ENCODE data around the gene RGS7.
"Not testable (repeated sequence)": the region's sequence is repeated elsewhere in the genome, so short reads cannot be mapped to it uniquely, and the experiment has no call there.

The RGS7 gene

DNA sequence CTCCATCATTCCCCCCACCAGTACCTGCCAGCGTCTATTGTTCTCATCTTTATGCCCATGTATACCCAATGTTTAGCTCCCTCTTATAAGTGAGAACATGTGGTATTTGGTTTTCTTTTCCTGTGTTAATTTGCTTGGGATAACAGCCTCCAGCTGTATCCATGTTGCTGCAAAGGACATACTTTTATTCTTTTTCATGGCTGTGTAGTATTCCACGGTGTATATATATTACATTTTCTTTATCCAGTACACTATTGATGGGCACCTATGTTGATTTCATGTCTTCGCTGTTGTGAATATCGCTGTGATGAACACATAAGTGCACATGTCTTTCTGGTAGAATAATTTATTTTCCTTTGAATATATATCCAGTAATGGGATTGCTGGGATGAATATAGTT, 431.7 kb downstream of the RGS7 start:
- TF ChIP-seq, protein P1, sequence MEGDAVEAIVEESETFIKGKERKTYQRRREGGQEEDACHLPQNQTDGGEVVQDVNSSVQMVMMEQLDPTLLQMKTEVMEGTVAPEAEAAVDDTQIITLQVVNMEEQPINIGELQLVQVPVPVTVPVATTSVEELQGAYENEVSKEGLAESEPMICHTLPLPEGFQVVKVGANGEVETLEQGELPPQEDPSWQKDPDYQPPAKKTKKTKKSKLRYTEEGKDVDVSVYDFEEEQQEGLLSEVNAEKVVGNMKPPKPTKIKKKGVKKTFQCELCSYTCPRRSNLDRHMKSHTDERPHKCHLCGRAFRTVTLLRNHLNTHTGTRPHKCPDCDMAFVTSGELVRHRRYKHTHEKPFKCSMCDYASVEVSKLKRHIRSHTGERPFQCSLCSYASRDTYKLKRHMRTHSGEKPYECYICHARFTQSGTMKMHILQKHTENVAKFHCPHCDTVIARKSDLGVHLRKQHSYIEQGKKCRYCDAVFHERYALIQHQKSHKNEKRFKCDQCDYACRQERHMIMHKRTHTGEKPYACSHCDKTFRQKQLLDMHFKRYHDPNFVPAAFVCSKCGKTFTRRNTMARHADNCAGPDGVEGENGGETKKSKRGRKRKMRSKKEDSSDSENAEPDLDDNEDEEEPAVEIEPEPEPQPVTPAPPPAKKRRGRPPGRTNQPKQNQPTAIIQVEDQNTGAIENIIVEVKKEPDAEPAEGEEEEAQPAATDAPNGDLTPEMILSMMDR (IDR thresholded peaks at IDR 0.05) = no peak
- H3K4me3 ChIP-seq = no peak overlapping the region
- H3K27ac ChIP-seq = no peak overlapping the region
- DNase-seq (ENCODE audit: low spot score) = no peak

DNA sequence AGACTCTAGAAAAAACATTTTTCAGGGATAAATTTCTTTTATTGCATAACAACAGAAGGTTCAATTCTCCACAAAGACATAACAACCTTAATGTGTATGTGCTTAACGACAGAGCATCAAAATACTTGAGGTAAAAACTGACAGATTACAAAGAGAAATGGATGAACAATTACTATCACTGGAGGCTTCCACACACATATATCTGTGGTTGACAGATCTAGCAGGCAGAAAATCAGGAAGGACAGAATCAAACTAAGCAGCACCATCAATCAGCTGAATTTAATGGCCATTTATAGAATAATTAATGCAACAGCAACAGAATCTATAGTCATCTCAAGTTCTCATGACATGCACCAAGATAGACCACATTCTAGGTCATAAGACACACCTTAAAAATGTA, 439.0 kb downstream of the RGS7 start:
- no peak for DNase-seq (ENCODE audit: low spot score)
- Histone ChIP-seq H3K27ac (no peak overlapping the region), H3K4me3 (no peak overlapping the region)
- TF ChIP-seq, protein P1 (IDR thresholded peaks at IDR 0.05) = no peak

DNA sequence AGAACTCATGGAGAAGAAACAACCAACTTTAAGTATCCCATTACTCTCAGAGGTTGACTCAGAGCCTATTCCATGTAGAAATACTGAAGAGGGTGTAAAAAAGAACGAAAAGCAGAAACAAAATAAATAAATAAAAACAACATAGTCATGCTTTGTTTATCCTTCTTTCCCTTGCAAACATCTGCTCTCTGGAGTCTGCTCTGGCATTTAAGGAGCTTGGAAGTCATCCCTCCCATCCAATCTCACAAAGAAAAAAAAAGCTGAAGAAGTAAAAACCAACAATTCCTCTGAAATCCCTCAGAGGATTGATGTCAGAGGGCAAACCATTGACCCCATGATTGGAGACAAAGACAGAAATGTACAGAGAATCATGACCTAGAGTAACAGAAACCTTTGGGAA, 442.5 kb downstream of the RGS7 start:
- no peak for DNase-seq (ENCODE audit: low spot score)
- TF ChIP-seq, protein P1 (IDR thresholded peaks at IDR 0.05) = no peak
- Histone ChIP-seq H3K4me3 (no peak overlapping the region), H3K27ac (no peak overlapping the region)

DNA sequence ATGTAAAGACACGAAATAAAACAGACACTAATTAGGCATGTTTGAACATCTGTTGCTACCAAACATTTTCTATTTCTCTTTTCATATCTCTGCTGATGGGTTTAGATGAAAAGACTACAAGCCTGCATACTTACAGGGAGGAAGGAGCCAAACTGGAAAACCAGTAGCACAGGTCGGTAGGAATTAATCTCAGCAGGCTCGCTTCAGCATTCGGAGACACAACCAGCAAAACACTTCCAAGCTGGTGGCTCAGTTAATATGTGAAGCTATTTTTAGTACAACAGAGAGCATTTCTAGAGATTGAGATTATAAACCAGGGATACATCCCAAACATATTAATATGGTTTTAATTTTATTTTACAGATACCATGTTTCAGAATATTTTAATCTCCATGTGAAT, 444.2 kb downstream of the RGS7 start:
- no peak for DNase-seq (ENCODE audit: low spot score)
- no peak overlapping the region for H3K27ac ChIP-seq
- TF ChIP-seq, protein P1 (IDR thresholded peaks at IDR 0.05) = no peak
- no peak overlapping the region for H3K4me3 ChIP-seq

DNA sequence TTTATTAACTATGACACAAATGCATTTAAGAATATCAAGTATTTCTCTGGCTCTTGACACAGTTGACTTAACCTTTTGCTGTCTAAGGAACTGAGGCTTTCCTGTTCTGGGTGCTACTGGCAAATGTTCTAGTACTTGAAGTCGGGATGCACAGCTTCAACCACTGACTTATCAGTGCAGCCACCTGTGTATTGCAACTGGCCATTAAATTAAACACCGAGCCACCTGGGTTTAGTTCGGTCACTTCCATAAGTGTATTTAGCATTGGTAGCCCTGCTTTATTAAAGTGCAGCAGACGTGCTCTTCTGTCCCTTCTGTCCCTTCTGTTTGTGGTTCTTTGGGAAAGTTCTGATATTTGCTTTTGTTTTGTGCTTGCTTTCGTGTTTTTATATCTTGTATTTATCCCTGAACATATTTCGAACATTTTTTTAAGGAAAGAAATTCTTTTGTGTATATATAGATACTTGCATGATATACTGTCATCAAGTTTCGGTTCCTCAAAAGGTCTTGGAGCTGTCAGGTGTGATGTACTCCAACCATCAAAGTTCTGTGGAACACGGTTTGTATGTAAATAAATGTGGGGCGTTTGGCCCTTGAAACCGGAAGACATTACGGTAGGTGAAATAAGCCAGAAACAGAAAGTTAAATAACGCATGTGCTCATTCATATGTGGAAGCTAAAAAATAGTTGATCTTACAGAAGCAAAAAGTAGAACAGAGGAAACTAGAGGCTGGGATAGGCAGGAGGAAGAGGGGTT, 447.1 kb downstream of the RGS7 start:
- DNase-seq (ENCODE audit: low spot score) = no peak
- TF ChIP-seq, protein P1 (IDR thresholded peaks at IDR 0.05) = no peak
- no peak overlapping the region for H3K4me3 ChIP-seq
- H3K27ac ChIP-seq = no peak overlapping the region

DNA sequence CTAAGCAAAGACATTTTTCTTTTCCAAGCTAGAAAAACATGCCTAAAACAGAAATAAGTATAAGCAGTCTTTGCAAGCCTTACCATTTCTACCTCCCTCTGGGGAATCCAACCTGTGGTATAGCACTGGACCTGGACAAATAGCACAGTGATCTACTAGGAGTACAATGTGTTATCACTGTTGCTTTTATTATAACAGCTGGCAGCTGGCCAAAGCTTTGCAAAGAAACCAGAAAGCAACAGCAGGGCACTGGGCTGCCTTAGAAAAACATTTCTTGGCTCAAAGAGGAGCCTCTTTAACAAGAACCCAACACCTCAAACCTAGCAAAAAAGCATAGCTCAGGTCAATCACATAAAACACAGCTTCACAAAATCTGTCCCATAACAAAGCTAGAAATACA, 450.5 kb downstream of the RGS7 start:
- TF ChIP-seq, protein P1 (IDR thresholded peaks at IDR 0.05) = no peak
- no peak for DNase-seq (ENCODE audit: low spot score)

DNA sequence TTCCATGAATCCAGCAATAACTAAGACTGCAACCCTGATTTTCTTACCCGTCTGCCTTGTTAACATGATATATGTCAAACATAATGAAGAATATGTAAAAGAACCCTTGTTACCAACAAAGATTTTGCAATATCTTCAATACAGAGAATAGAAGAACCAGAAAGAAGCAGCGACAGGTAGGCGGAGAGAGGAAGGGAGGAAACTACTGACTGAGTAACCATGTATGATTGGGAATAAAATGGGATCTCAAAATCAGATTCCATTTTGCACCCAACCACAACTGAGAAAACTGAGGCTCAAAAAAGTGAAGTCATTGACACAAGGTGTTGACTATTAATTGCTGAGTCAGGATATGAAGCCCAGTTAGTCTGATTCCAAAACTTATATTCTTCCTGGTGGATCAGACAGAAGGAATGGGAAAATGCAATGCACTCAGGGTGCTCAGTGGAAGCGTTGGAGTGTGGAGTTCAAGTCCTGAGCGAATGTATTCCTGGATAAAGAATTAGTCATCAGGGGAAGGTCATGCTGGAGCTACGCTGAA, 451.7 kb downstream of the RGS7 start:
- Histone ChIP-seq H3K27ac (no peak overlapping the region), H3K4me3 (no peak overlapping the region)
- TF ChIP-seq, protein P1 (IDR thresholded peaks at IDR 0.05) = no peak
- no peak for DNase-seq (ENCODE audit: low spot score)

More for the DNA sequence above, 450.5 kb downstream of the RGS7 start:
- H3K4me3 ChIP-seq = no peak overlapping the region
- H3K27ac ChIP-seq = no peak overlapping the region

DNA sequence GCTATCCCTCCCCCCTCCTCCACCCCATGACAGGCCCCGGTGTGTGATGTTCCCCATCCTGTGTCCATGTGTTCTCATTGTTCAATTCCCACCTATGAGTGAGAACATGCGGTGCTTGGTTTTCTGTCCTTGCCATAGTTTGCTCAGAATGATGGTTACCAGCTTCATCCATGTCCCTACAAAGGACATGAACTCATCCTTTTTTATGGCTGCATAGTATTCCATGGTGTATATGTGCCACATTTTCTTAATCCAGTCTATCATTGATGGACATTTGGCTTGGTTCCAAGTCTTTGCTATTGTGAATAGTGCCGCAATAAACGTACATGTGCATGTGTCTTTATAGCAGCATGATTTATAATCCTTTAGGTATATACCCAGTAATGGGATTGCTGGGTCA, 461.6 kb downstream of the RGS7 start:
- H3K4me3 ChIP-seq; H3K27ac ChIP-seq; DNase-seq (ENCODE audit: low spot score): not testable (repeated sequence)

Measured in coronary artery (tissue), 2 donors.